Stimulated activated effector memory CD8-positive, alpha-beta T cell treated with anti-CD3 and anti-CD28 coated beads, Interleukin-12 subunit alpha, Interleukin-12 subunit beta, amount 100 ng/mL, for 72 hours (primary cell): ENCODE measurements around the gene ACKR3.

Experiments used
- ATAC-seq: fragments of 150-1000 bp; cut with Tn5 transposase; 2 replicates; pipeline ENCODE4 v1.10.0; 2021
- DNase-seq, 2 donors: peaks; one replicate each; pipeline ENCODE4 v3.0.0; 2021 to 2022; ENCODE audit warnings: low spot score in 2 of 2
- H3K27ac Mint-ChIP-seq: one replicate; pipeline ENCODE4 v1.8.0; 2022; ENCODE audit warnings: mild to moderate bottlenecking, mixed read lengths
- H3K36me3 Mint-ChIP-seq: one replicate; pipeline ENCODE4 v1.8.0; 2022; ENCODE audit warnings: mild to moderate bottlenecking, mixed read lengths
- H3K4me1 Mint-ChIP-seq: one replicate; pipeline ENCODE4 v1.8.0; 2022; ENCODE audit warnings: mixed read lengths
- H3K4me3 Mint-ChIP-seq: one replicate; pipeline ENCODE4 v1.8.0; 2022; ENCODE audit warnings: mild to moderate bottlenecking, mixed read lengths
- H3K9me3 Mint-ChIP-seq: one replicate; pipeline ENCODE4 v1.8.0; 2022; ENCODE audit warnings: mixed read lengths

ACKR3 gene

DNA sequence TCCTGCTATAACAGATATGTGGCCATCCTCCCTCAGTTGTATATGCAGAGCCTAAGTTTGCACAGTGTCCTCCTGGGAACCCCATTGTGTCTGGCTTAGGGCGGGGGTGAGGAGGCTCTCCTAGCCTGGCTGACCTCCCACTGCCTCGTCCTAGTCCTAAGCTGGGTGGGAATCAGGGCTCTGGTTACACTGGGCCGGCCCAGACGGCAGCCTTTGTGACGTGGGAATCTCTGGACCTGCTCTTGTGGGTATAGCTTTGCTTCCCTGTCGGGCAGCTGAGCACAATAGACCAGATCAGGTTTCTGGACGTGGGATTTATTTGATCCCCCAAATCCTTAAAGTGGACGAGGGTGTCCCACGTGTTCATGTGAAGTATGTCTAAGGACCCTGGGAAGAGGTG is 2.9 kb downstream of the ACKR3 start:
- DNase-seq = no peak
- Mint-ChIP-seq H3K4me1 (peaks cover 33% of the 10 kb centered on the region), H3K36me3 (no peaks in the 10 kb centered on the region), H3K27ac (no peak overlapping the region), H3K4me3 (no peak overlapping the region), H3K9me3 (no peaks in the 10 kb centered on the region)
- ATAC-seq = no peak

DNA sequence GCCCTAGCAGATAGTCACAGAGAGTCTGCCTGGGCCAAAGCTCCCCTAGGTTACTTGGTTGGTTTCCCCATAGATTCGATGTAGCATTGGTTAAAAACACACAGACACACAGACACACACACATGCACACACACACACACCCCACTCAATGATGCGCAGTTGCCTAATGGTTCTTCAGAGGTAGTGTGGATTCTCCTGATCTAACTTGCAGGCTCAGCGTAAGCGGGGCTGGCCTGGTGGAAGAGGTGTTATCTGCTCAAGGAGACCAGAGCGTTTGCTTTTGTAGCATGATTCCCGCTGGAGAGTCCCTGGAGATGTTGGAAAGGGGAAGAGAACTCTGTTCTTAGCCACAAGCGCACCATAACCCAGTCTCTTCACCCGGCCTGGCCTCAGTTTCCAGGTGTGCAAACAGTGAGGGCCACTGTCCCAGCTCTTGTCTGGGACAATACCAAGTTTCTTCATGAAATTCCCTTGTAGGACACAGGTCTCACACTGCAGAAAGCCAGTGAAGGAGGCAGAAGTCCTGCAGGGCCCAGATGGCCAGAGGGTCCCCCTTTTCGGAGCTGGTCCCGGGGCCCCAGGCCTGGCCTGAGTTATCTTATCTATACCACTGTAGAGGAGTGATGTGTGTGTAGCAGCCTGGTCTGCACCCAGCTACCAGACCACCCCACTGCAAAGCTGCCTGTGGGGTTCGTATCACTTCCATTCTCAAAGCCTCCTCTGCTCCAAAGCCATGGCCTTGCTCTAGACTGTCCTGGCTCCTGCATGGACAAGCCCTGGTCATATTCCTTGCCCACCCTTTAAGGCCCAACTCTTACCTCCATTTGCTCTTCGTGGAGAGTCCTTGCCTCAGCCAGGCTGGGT is 3.7 kb downstream of the ACKR3 start:
- Mint-ChIP-seq H3K27ac (peak overlapping the region; percentile 68), H3K4me1 (peaks cover 29% of the 10 kb centered on the region), H3K9me3 (no peaks in the 10 kb centered on the region), H3K4me3 (no peak overlapping the region), H3K36me3 (peaks cover 3% of the 10 kb centered on the region)
- ATAC-seq (no peak), DNase-seq (no peak)

DNA sequence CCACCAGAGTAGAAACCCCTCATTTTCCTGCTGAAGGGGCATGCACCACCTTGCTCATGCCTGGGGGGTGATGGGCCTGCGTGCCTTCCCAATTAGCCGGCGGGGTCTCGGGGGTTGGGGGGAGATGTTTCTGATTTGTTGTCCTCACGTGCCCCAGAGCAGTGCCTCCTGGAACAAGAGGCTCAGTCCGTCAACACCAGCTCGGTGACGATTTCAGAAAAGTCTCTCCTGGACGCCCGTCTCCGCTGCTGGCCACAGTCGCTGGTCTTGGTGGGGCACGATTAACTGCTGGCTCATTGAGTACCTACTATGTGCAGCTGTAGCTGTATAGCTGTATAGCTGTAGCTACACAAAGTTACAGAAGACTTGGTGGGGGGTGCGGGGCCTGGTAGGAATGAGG is 4.4 kb downstream of the ACKR3 start:
- Mint-ChIP-seq H3K4me1 (peaks cover 22% of the 10 kb centered on the region), H3K27ac (peak overlapping the region; percentile 68), H3K36me3 (peaks cover 6% of the 10 kb centered on the region), H3K9me3 (no peaks in the 10 kb centered on the region), H3K4me3 (no peak overlapping the region)
- DNase-seq (no peak), ATAC-seq (no peak)

DNA sequence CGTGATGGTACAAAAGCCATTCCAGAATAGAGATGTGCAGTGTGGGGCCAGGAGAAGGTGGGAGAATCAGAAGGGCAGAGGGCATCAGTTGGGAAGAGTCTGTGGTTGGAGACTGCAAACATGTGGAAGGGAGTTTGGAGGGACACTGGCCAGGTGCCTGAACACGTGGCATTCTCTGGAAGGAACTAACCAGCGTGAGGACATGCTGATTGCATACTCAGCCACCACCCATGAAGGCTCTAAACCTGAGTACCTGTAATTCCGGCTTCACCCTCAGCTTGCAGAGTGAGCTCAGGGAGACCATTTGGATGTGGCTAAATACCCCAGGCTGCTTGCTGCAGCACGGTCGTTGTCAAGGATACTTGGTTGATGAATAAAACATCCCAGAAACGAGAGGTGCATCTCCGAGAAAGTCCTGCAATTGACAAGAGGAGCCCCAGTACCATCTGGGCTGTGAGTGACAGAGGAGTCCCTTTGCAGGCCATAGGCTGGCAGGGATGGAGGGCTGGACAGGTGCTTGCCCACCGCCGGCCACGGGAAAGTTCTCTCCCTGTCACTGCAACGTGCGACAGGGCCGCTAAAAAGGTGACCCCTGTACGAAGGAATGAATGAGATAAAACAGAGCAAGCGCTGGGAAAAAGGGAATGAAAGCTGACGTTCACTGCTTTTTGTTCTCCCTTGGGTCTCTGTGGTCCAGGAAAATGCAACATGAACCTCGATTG is 5.0 kb downstream of the ACKR3 start:
- no peak for ATAC-seq
- Mint-ChIP-seq H3K36me3 (peaks cover 6% of the 10 kb centered on the region), H3K4me1 (peaks cover 17% of the 10 kb centered on the region), H3K9me3 (no peaks in the 10 kb centered on the region), H3K27ac (peak overlapping the region; percentile 68), H3K4me3 (no peak overlapping the region)
- DNase-seq = no peak

DNA sequence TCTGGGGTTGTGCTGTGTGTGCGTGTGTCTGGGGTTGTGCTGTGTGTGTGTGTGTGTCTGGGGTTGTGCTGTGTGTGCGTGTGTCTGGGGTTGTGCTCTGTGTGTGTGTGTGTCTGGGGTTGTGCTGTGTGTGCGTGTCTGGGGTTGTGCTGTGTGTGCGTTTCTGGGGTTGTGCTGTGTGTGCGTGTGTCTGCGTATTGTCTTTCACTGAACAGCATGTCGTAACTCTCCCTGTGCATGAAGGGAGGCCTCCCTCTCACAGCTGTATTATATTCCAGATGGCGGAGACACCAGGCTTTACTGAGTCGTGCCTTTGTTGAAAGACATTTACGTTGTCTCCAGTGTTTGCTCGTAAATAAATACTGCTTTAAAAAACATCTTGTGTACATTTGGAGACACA is 5.9 kb downstream of the ACKR3 start:
- H3K27ac Mint-ChIP-seq = peak overlapping the region; percentile 76
- no peak overlapping the region for H3K4me3 Mint-ChIP-seq
- H3K4me1 Mint-ChIP-seq = peaks cover 15% of the 10 kb centered on the region
- no peak for DNase-seq
- ATAC-seq = no peak
- H3K9me3 Mint-ChIP-seq = no peaks in the 10 kb centered on the region
- H3K36me3 Mint-ChIP-seq = peaks cover 8% of the 10 kb centered on the region

GRCh38 chr2:236576087-236576486 is 6.5 kb downstream of the ACKR3 start:
- ATAC-seq (no peak), DNase-seq (no peak)
- Mint-ChIP-seq H3K4me3 (no peak overlapping the region), H3K4me1 (peaks cover 20% of the 10 kb centered on the region), H3K36me3 (peaks cover 14% of the 10 kb centered on the region), H3K9me3 (no peaks in the 10 kb centered on the region), H3K27ac (peak overlapping the region; percentile 76)

DNA sequence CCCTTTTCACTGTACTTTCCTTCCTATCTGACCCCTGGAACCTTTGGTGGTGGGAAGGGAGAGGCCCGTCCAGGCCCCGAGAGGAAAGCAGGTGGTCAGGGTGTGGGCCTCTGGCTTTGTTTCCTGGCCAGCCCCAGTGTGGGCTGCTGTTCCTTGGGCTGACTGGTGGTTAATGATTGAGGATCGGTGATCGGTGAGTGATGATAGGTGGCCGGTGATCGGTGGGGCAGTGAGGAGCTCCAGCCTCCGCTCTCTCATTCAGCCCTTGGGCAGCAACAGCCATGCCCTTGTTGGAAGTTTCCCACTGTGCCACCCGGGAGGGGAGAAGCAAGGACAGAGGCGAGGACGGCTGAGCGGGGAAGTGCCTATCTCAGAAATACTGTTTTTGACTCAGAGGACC is 7.3 kb downstream of the ACKR3 start:
- Mint-ChIP-seq H3K27ac (peak overlapping the region; percentile 79), H3K9me3 (no peaks in the 10 kb centered on the region), H3K4me1 (peaks cover 24% of the 10 kb centered on the region)

GRCh38 chr2:236577481-236578410 is 8.1 kb downstream of the ACKR3 start:
- Mint-ChIP-seq H3K4me1 (peaks cover 24% of the 10 kb centered on the region), H3K27ac (peak overlapping the region; percentile 79), H3K9me3 (no peaks in the 10 kb centered on the region), H3K4me3 (no peak overlapping the region), H3K36me3 (peaks cover 19% of the 10 kb centered on the region)
- no peak for ATAC-seq
- DNase-seq = no peak

More for the DNA sequence above, 7.3 kb downstream of the ACKR3 start:
- DNase-seq (no peak), ATAC-seq (no peak)
- Mint-ChIP-seq H3K4me3 (no peak overlapping the region), H3K36me3 (peaks cover 19% of the 10 kb centered on the region)

GRCh38 chr2:236578411-236578846 is 8.8 kb downstream of the ACKR3 start:
- H3K27ac Mint-ChIP-seq = peak overlapping the region; percentile 61
- peaks cover 19% of the 10 kb centered on the region for H3K36me3 Mint-ChIP-seq

GRCh38 chr2:236579048-236579745 is 9.6 kb downstream of the ACKR3 start:
- no peak for DNase-seq
- Mint-ChIP-seq H3K36me3 (peaks cover 19% of the 10 kb centered on the region), H3K27ac (peak overlapping the region; percentile 61), H3K4me1 (peaks cover 17% of the 10 kb centered on the region), H3K4me3 (no peak overlapping the region), H3K9me3 (no peaks in the 10 kb centered on the region)
- no peak for ATAC-seq

More at GRCh38 chr2:236578411-236578846, 8.8 kb downstream of the ACKR3 start:
- H3K9me3 Mint-ChIP-seq = no peaks in the 10 kb centered on the region
- no peak overlapping the region for H3K4me3 Mint-ChIP-seq
- DNase-seq (no peak), ATAC-seq (no peak)
- H3K4me1 Mint-ChIP-seq = peaks cover 24% of the 10 kb centered on the region

DNA sequence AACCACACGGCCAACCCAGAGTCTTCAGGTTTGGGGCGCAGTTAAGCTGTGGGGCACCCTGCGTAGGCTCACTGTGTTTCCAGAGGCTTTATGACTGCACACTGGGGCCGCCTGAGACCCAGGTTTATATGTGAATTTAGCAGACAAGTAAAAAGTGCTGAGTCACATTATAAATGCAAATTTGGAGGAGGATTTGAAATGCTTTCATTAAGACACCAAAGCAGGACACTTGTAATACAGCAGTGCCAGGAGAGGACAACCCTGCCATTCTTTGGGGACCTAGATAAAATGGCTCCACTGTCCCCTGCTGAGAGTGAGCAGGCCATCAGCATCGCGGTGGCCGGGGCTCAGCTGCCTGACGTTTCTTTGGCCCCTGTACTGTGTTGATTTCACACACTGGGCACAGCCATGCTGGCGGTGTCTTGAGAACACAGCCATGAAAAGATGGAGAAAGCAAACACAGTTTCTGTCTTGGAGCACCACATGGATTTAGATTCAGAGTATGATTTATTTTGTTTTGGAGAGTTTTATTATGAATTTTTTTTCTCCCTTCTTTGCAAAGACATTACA is 10.2 kb downstream of the ACKR3 start:
- Mint-ChIP-seq H3K36me3 (peaks cover 19% of the 10 kb centered on the region), H3K4me1 (peaks cover 11% of the 10 kb centered on the region), H3K27ac (peak overlapping the region; percentile 61), H3K4me3 (no peak overlapping the region), H3K9me3 (no peaks in the 10 kb centered on the region)
- ATAC-seq (no peak), DNase-seq (no peak)

DNA sequence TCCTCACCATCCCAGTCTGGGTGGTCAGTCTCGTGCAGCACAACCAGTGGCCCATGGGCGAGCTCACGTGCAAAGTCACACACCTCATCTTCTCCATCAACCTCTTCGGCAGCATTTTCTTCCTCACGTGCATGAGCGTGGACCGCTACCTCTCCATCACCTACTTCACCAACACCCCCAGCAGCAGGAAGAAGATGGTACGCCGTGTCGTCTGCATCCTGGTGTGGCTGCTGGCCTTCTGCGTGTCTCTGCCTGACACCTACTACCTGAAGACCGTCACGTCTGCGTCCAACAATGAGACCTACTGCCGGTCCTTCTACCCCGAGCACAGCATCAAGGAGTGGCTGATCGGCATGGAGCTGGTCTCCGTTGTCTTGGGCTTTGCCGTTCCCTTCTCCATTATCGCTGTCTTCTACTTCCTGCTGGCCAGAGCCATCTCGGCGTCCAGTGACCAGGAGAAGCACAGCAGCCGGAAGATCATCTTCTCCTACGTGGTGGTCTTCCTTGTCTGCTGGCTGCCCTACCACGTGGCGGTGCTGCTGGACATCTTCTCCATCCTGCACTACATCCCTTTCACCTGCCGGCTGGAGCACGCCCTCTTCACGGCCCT is 11.2 kb downstream of the ACKR3 start:
- Mint-ChIP-seq H3K4me1 (peaks cover 11% of the 10 kb centered on the region), H3K36me3 (peaks cover 19% of the 10 kb centered on the region), H3K27ac (peak overlapping the region; percentile 82), H3K9me3 (no peaks in the 10 kb centered on the region), H3K4me3 (no peak overlapping the region)
- DNase-seq (no peak), ATAC-seq (no peak)

GRCh38 chr2:236581546-236581945 is 11.9 kb downstream of the ACKR3 start:
- Mint-ChIP-seq H3K36me3 (peaks cover 19% of the 10 kb centered on the region), H3K4me3 (no peak overlapping the region), H3K27ac (no peak overlapping the region), H3K9me3 (no peaks in the 10 kb centered on the region), H3K4me1 (peaks cover 11% of the 10 kb centered on the region)
- DNase-seq (no peak), ATAC-seq (no peak)

DNA sequence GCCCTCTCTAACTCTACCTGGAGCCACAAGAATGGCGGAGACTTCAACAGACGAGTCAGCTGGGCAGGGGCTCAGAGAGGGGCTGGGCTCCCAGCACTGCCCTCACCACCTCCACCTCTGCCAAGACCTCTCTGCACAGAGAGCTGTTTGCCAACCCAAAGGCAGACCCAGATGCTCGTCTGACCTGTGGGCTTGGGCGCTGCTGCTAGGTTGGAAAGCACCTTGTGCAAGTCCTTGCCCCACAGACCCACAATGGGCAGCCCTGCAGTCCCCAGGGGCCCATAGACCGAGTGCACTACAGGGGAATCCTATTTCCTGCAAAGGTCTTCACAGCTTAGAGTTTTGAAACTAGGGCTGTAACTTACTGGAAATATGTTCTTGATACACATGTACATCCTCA is 13.3 kb downstream of the ACKR3 start:
- Mint-ChIP-seq H3K9me3 (no peaks in the 10 kb centered on the region), H3K27ac (no peak overlapping the region), H3K4me1 (peaks cover 11% of the 10 kb centered on the region), H3K36me3 (peaks cover 19% of the 10 kb centered on the region), H3K4me3 (no peak overlapping the region)
- ATAC-seq (no peak), DNase-seq (no peak)
